ENCODE results near the gene ARVCF. TPM values are rescaled to one million over a fixed set of nuclear protein-coding genes. Genes with fewer than 3 reads are reported as not detected.

ARVCF gene
- total and polyA plus RNA-seq, 2 donors (not counting 3 experiments of a cell fraction or from before 2014, with no cell fraction given), result 81.3 to 105 TPM

- Histone ChIP-seq H3K9me1 (replicated peaks; ENCODE audit: control insufficient read depth, extremely low read depth, insufficient read depth, low read length) (no peaks in the 10 kb centered on the region), H2AFZ (ENCODE audit: low read depth, low read length) (no peak overlapping the region), H3K4me1 (ENCODE audit: control insufficient read depth, extremely low read depth, insufficient read depth, low read length) (peaks cover 26% of the 10 kb centered on the region), H3K4me2 (ENCODE audit: insufficient read depth, low read length) (no peak overlapping the region), H3K79me2 (ENCODE audit: control insufficient read depth, insufficient read depth, low read length) (peaks cover 13% of the 10 kb centered on the region), H3K9ac (replicated peaks; ENCODE audit: extremely low read depth, insufficient read depth, low read length) (no peak overlapping the region), H3K9me3 (replicated peaks; ENCODE audit: control insufficient read depth, insufficient read depth, low read length) (no peaks in the 10 kb centered on the region), H3K27me3 (ENCODE audit: control insufficient read depth in 2 of 2, insufficient read depth in 2 of 2, low read length in 2 of 2) (no peaks in the 10 kb centered on the region), H3K36me3 (ENCODE audit: control insufficient read depth in 2 of 2, extremely low read depth in 1 of 2, insufficient read depth in 2 of 2, low read length in 2 of 2) (peaks cover 0 to 4% of the 10 kb centered on the region in 2 experiments), H3K27ac (ENCODE audit: insufficient read depth, low read depth, low read length) (no peak overlapping the region), H3K4me3 (replicated peaks in 1 of 3; ENCODE audit: insufficient read depth in 1 of 3, low read depth in 1 of 3, low read length in 3 of 3) (no peak overlapping the region), H4K20me1 (replicated peaks; ENCODE audit: control insufficient read depth, extremely low read depth, insufficient read depth, low read length) (no peaks in the 10 kb centered on the region)
- ChIA-PET CTCF (interaction anchor here (1.4 to 2.3 kb wide), 2 partner anchors 10 to 25 kb away, joined by 3 to 18 read pairs; no protein-coding TSS in a partner anchor), POLR2A (no interaction called here)
- BruUV-seq (replicated peaks), result no TSS peak
- intact Hi-C loops (cut with micrococcal nuclease) (no loop called here), dilution Hi-C loops (cut with MboI; ENCODE audit: extremely low pct_ligation_motif_present, low sequenced_read_pairs) (no loop called here)
- no peak for DNase-seq (ENCODE audit: low read depth, low spot score)
- no peak for TF ChIP-seq CTCF (IDR thresholded peaks at IDR 0.05; ENCODE audit: extremely low read depth in 1 of 2, insufficient read depth in 1 of 2, low read depth in 1 of 2, low read length in 2 of 2)
- no peak for TF ChIP-seq POLR2AphosphoS5 (IDR thresholded peaks at IDR 0.05; ENCODE audit: insufficient read depth, low read depth, low read length)
- no peak for TF ChIP-seq FOS (IDR thresholded peaks at IDR 0.05; ENCODE audit: borderline replicate concordance, insufficient read depth, low read length)
- FAIRE-seq, result no peak
These were observed 28.3 kb downstream of the ARVCF start for GRCh38 chr22:19988331-19988808.

All from endothelial cell of umbilical vein (primary cell).